PC-9 (cell line): Measurements from ENCODE around the gene CLEC18C. TPM values are rescaled to one million over a fixed set of nuclear protein-coding genes. Genes with fewer than 3 reads are reported as not detected.
"Not testable (repeated sequence)": the region's sequence is repeated elsewhere in the genome, so short reads cannot be mapped to it uniquely, and the experiment has no call there.

ENCODE experiments used
- BruUV-seq: library from RNA; stranded (reverse); fragments of 400-500 nt; replicated peaks from 2 replicates; lab custom pipeline; 2021; lab: Mats Ljungman, UMichigan
- CTCF ChIA-PET: fragments of 300-600 bp; sonication (Branson Sonifier 250); formaldehyde crosslinking; loops from one replicate; lab custom pipeline; 2022; ENCODE audit warnings: antibody characterized with exemption; lab: Charles Lee
- POLR2A ChIA-PET: fragments of 300-600 bp; sonication (Branson Sonifier 250); formaldehyde crosslinking; loops from one replicate; lab custom pipeline; 2022; ENCODE audit warnings: antibody characterized with exemption; ENCODE audit not compliant: unreplicated experiment; lab: Charles Lee
- DNase-seq, 2 experiments: peaks; one replicate each; pipeline versions ENCODE4 v3.0.0 to v3.0.0-alpha.2; 2015 to 2022; ENCODE audit warnings: mixed read lengths in 1 of 2
- H2AFZ ChIP-seq: fragments of 200-600 bp; sonication (generic); 2 replicates; pipeline ENCODE4 v1.8.1; 2017; ENCODE audit warnings: antibody characterized with exemption
- H3F3A ChIP-seq: fragments of 200-600 bp; sonication (generic); 2 replicates; pipeline ENCODE4 v1.8.1; 2017; ENCODE audit warnings: antibody characterized with exemption, mild to moderate bottlenecking, low read depth; ENCODE audit not compliant: insufficient read depth
- H3K27ac ChIP-seq: fragments of 200-600 bp; sonication (generic); 2 replicates; pipeline ENCODE4 v1.6.1; 2016; ENCODE audit warnings: mixed run types
- H3K27me3 ChIP-seq: fragments of 200-600 bp; sonication (generic); 2 replicates; pipeline ENCODE4 v1.6.1; 2016; ENCODE audit warnings: low read depth, mixed run types; ENCODE audit not compliant: insufficient read depth
- H3K36me3 ChIP-seq: fragments of 200-600 bp; sonication (generic); 2 replicates; pipeline ENCODE4 v1.6.1; 2016; ENCODE audit warnings: low read depth, mixed run types
- H3K4me1 ChIP-seq: fragments of 200-600 bp; sonication (generic); replicated peaks from 2 replicates; pipeline ENCODE4 v1.6.1; 2016; ENCODE audit warnings: mixed run types; ENCODE audit not compliant: insufficient read depth
- H3K4me2 ChIP-seq: fragments of 200-600 bp; sonication (generic); 2 replicates; pipeline ENCODE4 v1.6.1; 2017; ENCODE audit warnings: mixed run types
- H3K4me3 ChIP-seq: fragments of 200-600 bp; sonication (generic); 2 replicates; pipeline ENCODE4 v1.6.1; 2016; ENCODE audit warnings: mixed run types
- H3K79me2 ChIP-seq: fragments of 200-600 bp; sonication (generic); 2 replicates; pipeline ENCODE4 v1.6.1; 2017; ENCODE audit warnings: low read depth, mixed run types
- H3K9me2 ChIP-seq: fragments of 200-600 bp; sonication (generic); 2 replicates; pipeline ENCODE4 v1.8.1; 2017; ENCODE audit warnings: mild to moderate bottlenecking; ENCODE audit not compliant: insufficient read depth
- H3K9me3 ChIP-seq: fragments of 200-600 bp; sonication (generic); 2 replicates; pipeline ENCODE4 v1.8.1; 2016; ENCODE audit warnings: low read depth; ENCODE audit not compliant: insufficient read depth
- H4K20me1 ChIP-seq: fragments of 200-600 bp; sonication (generic); 2 replicates; pipeline ENCODE4 v1.8.1; 2017; ENCODE audit not compliant: insufficient read depth
- intact Hi-C: fragments of 100-400 bp; cut with micrococcal nuclease; formaldehyde crosslinking; loops from one replicate; pipeline ENCODE4 v1.10.0; 2022; ENCODE audit not compliant: unreplicated experiment
- total RNA-seq: library from RNA; stranded (reverse); gene quantifications from 2 replicates; pipeline ENCODE4 v1.2.3, GENCODE V29; 2021

CLEC18C gene
- total RNA-seq, 1 experiment from 2014 or later = 0.59 TPM

- H3K79me2 ChIP-seq, H3F3A ChIP-seq, H3K27ac ChIP-seq, POLR2A ChIA-PET, CTCF ChIA-PET, H4K20me1 ChIP-seq, H3K27me3 ChIP-seq, intact Hi-C loops, H3K4me2 ChIP-seq, H2AFZ ChIP-seq, DNase-seq, H3K9me3 ChIP-seq, H3K36me3 ChIP-seq, H3K4me1 ChIP-seq, H3K4me3 ChIP-seq, H3K9me2 ChIP-seq, BruUV-seq: not testable (repeated sequence)
Observed at GRCh38 chr16:70199170-70199569, 25.6 kb downstream of the CLEC18C start.

DNA sequence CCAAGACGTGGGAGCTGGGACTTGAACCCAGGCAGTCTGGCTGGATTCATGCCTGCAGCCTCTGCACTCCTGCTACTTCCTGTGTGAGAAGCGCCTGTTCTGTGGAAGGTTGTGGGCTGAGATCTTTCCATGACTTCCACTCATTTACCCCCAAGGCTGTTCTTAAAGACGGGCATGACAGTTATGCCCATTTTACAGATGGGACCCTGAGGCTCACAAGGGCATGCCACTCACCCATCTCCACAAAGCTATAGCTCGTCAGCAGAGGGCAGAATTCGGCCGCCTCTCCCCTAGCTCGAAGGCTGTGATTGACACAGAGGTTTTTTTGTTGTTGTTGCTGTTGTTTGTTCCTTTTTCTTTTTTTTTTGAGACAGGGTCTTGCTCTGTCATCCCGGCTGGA is 26.5 kb downstream of the CLEC18C start:
- H3K27me3 ChIP-seq, H3K4me2 ChIP-seq, BruUV-seq, POLR2A ChIA-PET, H3K9me2 ChIP-seq, DNase-seq, CTCF ChIA-PET, H3F3A ChIP-seq, H2AFZ ChIP-seq, H4K20me1 ChIP-seq, intact Hi-C loops, H3K9me3 ChIP-seq, H3K4me3 ChIP-seq, H3K4me1 ChIP-seq, H3K27ac ChIP-seq, H3K36me3 ChIP-seq, H3K79me2 ChIP-seq: not testable (repeated sequence)

DNA sequence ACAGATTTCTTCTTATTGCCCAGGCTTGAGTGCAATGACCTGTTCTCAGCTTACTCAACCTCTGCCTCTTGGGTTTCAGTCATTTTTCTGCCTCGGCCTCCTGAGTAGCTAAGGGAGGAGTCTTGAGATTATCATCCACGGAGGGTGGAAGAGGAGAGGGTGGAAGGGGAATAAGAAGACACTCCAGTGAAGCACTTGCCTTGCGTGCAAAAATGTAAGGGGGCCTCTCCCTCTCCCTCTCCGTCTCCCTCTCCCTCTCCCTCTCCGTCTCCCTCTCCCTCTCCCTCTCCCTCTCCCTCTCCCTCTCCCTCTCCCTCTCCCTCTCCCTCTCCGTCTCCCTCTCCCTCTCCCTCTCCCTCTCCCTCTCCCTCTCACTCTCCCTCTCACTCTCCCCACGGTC is 29.9 kb downstream of the CLEC18C start:
- H3K4me2 ChIP-seq, H3K9me3 ChIP-seq, intact Hi-C loops, H3K9me2 ChIP-seq, H3K27me3 ChIP-seq, H3K4me1 ChIP-seq, H2AFZ ChIP-seq, H3K36me3 ChIP-seq, H4K20me1 ChIP-seq, H3K4me3 ChIP-seq, H3F3A ChIP-seq, H3K27ac ChIP-seq, POLR2A ChIA-PET, DNase-seq, BruUV-seq, CTCF ChIA-PET, H3K79me2 ChIP-seq: not testable (repeated sequence)

DNA sequence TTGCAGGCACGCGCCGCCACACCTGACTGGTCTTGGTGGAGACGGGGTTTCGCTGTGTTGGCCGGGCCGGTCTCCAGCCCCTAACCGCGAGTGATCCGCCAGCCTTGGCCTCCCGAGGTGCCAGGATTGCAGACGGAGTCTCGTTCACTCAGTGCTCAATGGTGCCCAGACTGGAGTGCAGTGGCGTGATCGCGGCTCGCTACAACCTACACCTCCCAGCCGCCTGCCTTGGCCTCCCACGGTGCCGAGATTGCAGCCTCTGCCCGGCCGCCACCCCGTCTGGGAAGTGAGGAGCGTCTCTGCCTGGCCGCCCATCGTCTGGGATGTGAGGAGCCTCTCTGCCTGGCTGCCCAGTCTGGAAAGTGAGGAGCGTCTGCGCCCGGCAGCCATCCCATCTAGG is 30.4 kb downstream of the CLEC18C start:
- H3F3A ChIP-seq, H3K9me3 ChIP-seq, intact Hi-C loops, DNase-seq, H3K27ac ChIP-seq, H3K79me2 ChIP-seq, H3K36me3 ChIP-seq, POLR2A ChIA-PET, H3K9me2 ChIP-seq, H3K4me1 ChIP-seq, H3K4me2 ChIP-seq, BruUV-seq, H3K27me3 ChIP-seq, CTCF ChIA-PET, H3K4me3 ChIP-seq, H2AFZ ChIP-seq, H4K20me1 ChIP-seq: not testable (repeated sequence)

DNA sequence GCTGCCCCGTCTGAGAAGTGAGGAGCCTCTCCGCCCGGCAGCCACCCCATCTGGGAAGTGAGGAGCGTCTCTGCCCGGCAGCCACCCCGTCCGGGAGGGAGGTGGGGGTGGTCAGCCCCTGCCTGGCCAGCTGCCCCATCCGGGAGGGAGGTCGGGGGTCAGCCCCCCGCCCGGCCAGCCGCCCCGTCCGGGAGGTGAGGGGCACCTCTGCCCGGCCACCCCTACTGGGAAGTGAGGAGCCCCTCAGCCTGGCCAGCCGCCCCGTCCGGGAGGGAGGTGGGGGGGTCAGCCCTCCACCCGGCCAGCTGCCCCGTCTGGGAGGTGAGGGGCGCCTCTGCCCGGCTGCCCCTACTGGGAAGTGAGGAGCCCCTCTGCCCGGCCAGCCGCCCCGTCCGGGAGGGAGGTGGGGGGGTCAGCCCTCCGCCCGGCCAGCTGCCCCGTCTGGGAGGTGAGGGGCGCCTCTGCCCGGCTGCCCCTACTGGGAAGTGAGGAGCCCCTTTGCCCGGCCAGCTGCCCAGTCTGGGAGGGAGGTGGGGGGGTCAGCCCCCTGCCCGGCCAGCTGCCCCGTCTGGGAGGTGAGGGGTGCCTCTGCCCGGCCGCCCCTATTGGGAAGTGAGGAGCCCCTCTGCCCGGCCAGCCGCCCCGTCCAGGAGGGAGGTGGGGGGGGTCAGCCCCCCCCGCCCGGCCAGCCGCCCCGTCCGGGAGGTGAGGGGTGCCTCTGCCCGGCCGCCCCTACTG is 31.2 kb downstream of the CLEC18C start:
- CTCF ChIA-PET, H3K27me3 ChIP-seq, H3K27ac ChIP-seq, H3K4me1 ChIP-seq, intact Hi-C loops, H3K36me3 ChIP-seq, H3K79me2 ChIP-seq, H2AFZ ChIP-seq, DNase-seq, POLR2A ChIA-PET, H3K9me3 ChIP-seq, H3K4me3 ChIP-seq, H3F3A ChIP-seq, H4K20me1 ChIP-seq, BruUV-seq, H3K9me2 ChIP-seq, H3K4me2 ChIP-seq: not testable (repeated sequence)

- H4K20me1 ChIP-seq, intact Hi-C loops, H3K36me3 ChIP-seq, BruUV-seq, H3K27ac ChIP-seq, H3K4me1 ChIP-seq, POLR2A ChIA-PET, DNase-seq, H3F3A ChIP-seq, H3K4me3 ChIP-seq, H3K27me3 ChIP-seq, H3K9me2 ChIP-seq, H3K79me2 ChIP-seq, CTCF ChIA-PET, H2AFZ ChIP-seq, H3K4me2 ChIP-seq, H3K9me3 ChIP-seq: not testable (repeated sequence)
Observed at GRCh38 chr16:70206382-70206781, 32.8 kb downstream of the CLEC18C start.

DNA sequence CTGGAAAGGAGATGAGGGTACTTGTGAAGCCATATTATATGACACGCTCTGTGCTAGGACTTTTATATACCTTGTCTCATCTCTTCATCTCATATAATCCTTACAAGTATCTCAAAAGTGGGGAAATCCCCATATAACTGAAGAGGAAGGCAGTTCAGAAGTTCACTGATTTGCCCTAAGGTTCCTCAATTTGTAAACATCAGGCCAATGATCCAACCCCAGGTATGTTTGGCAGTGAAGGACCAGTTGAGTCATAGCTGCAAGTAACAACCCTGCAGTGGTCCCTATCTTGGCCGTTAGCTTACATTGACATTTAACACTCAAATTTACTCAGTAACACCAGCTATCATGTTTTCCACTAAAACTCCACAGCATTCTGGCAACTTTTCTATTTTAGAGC is 45.0 kb downstream of the CLEC18C start:
- BruUV-seq, H2AFZ ChIP-seq, H3K4me3 ChIP-seq, H3K9me3 ChIP-seq, H3F3A ChIP-seq, H3K36me3 ChIP-seq, H3K4me1 ChIP-seq, H3K79me2 ChIP-seq, H3K4me2 ChIP-seq, POLR2A ChIA-PET, H3K27me3 ChIP-seq, H3K9me2 ChIP-seq, intact Hi-C loops, DNase-seq, H4K20me1 ChIP-seq, H3K27ac ChIP-seq: not testable (repeated sequence)
- CTCF ChIA-PET = interaction anchor here (0.7 kb wide), 1 partner anchor 66 kb away, joined by 8 read pairs; no protein-coding TSS in a partner anchor
